Measurements from ENCODE around the gene FAM170A. TPM values are rescaled to one million over a fixed set of nuclear protein-coding genes. Genes with fewer than 3 reads are reported as not detected.

FAM170A gene
- total RNA-seq, 6 experiments from 2014 or later: not detected

GRCh38 chr5:119651486-119651885, 22.1 kb downstream of the FAM170A start:
- Mint-ChIP-seq H3K9me3 (peaks cover 20% of the 10 kb centered on the region), H3K27ac (no peak overlapping the region), H3K4me1 (ENCODE audit: low read depth) (no peaks in the 10 kb centered on the region), H3K36me3 (ENCODE audit: low read depth) (no peaks in the 10 kb centered on the region), H3K4me3 (no peak overlapping the region), H3K27me3 (ENCODE audit: insufficient read depth) (peaks cover 3% of the 10 kb centered on the region; the same call in 1 of the 2 replicates)
- no peak for DNase-seq
- TF ChIP-seq CTCF (IDR thresholded peaks at IDR 0.05): no peak

GRCh38 chr5:119655061-119655460, 25.7 kb downstream of the FAM170A start:
- Mint-ChIP-seq H3K27ac (no peak overlapping the region), H3K9me3 (peaks cover 7% of the 10 kb centered on the region)
- no peak for DNase-seq

GRCh38 chr5:119656023-119656422, 26.7 kb downstream of the FAM170A start:
- H3K27ac Mint-ChIP-seq: no peak overlapping the region
- H3K36me3 Mint-ChIP-seq (ENCODE audit: low read depth): no peaks in the 10 kb centered on the region
- no peak for TF ChIP-seq CTCF (IDR thresholded peaks at IDR 0.05)
- no peak overlapping the region for H3K4me3 Mint-ChIP-seq
- H3K9me3 Mint-ChIP-seq: no peaks in the 10 kb centered on the region; the same call in none of the 2 replicates
- no peak for DNase-seq
- H3K4me1 Mint-ChIP-seq (ENCODE audit: low read depth): no peaks in the 10 kb centered on the region
- peaks cover 2% of the 10 kb centered on the region; the same call in 1 of the 2 replicates for H3K27me3 Mint-ChIP-seq (ENCODE audit: insufficient read depth)

More at GRCh38 chr5:119655061-119655460, 25.7 kb downstream of the FAM170A start:
- no peak overlapping the region for H3K4me3 Mint-ChIP-seq
- H3K27me3 Mint-ChIP-seq (ENCODE audit: insufficient read depth): peaks cover 2% of the 10 kb centered on the region; the same call in 1 of the 2 replicates
- no peaks in the 10 kb centered on the region for H3K4me1 Mint-ChIP-seq (ENCODE audit: low read depth)
- TF ChIP-seq CTCF (IDR thresholded peaks at IDR 0.05): no peak
- no peaks in the 10 kb centered on the region for H3K36me3 Mint-ChIP-seq (ENCODE audit: low read depth)

- TF ChIP-seq CTCF (IDR thresholded peaks at IDR 0.05): no peak
- H3K36me3 Mint-ChIP-seq (ENCODE audit: low read depth): no peaks in the 10 kb centered on the region
Observed at GRCh38 chr5:119666542-119666941, 37.2 kb downstream of the FAM170A start.

GRCh38 chr5:119678351-119679028, 49.1 kb downstream of the FAM170A start:
- Mint-ChIP-seq H3K27me3 (ENCODE audit: insufficient read depth) (peaks cover 1% of the 10 kb centered on the region; the same call in 1 of the 2 replicates), H3K4me3 (no peak overlapping the region), H3K4me1 (ENCODE audit: low read depth) (no peaks in the 10 kb centered on the region), H3K36me3 (ENCODE audit: low read depth) (no peaks in the 10 kb centered on the region), H3K9me3 (peaks cover 20% of the 10 kb centered on the region), H3K27ac (no peak overlapping the region)
- DNase-seq: no peak
- TF ChIP-seq CTCF (IDR thresholded peaks at IDR 0.05): no peak

More at GRCh38 chr5:119666542-119666941, 37.2 kb downstream of the FAM170A start:
- H3K4me3 Mint-ChIP-seq: no peak overlapping the region
- no peaks in the 10 kb centered on the region for H3K4me1 Mint-ChIP-seq (ENCODE audit: low read depth)
- H3K27me3 Mint-ChIP-seq (ENCODE audit: insufficient read depth): no peaks in the 10 kb centered on the region
- DNase-seq: no peak
- H3K9me3 Mint-ChIP-seq: peaks cover 24% of the 10 kb centered on the region
- H3K27ac Mint-ChIP-seq: no peak overlapping the region
